ENCODE data around the gene RPS6KA2.

- TF ChIP-seq, protein P1, sequence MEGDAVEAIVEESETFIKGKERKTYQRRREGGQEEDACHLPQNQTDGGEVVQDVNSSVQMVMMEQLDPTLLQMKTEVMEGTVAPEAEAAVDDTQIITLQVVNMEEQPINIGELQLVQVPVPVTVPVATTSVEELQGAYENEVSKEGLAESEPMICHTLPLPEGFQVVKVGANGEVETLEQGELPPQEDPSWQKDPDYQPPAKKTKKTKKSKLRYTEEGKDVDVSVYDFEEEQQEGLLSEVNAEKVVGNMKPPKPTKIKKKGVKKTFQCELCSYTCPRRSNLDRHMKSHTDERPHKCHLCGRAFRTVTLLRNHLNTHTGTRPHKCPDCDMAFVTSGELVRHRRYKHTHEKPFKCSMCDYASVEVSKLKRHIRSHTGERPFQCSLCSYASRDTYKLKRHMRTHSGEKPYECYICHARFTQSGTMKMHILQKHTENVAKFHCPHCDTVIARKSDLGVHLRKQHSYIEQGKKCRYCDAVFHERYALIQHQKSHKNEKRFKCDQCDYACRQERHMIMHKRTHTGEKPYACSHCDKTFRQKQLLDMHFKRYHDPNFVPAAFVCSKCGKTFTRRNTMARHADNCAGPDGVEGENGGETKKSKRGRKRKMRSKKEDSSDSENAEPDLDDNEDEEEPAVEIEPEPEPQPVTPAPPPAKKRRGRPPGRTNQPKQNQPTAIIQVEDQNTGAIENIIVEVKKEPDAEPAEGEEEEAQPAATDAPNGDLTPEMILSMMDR (IDR thresholded peaks at IDR 0.05; ENCODE audit: extremely low read depth in 1 of 2, insufficient read depth in 1 of 2, low read depth in 1 of 2, low read length in 2 of 2): no peak
- TF ChIP-seq POLR2AphosphoS5 (IDR thresholded peaks at IDR 0.05; ENCODE audit: insufficient read depth, low read depth, low read length): no peak
- no peak for TF ChIP-seq JUN (IDR thresholded peaks at IDR 0.05; ENCODE audit: borderline replicate concordance, insufficient read depth, insufficient read length, low read depth)
- TF ChIP-seq MYC (IDR thresholded peaks at IDR 0.05; ENCODE audit: low read depth, low read length): no peak
- TF ChIP-seq POLR2A (IDR thresholded peaks at IDR 0.05; ENCODE audit: low read depth, low read length): no peak
Measured at GRCh38 chr6:166459272-166459671, 167.8 kb downstream of the RPS6KA2 start.

All from endothelial cell of umbilical vein (primary cell).